HG03442 (cell line): ENCODE measurements around the gene SHB.

Experiments
- ATAC-seq: cut with Tn5 transposase; IDR thresholded peaks from one replicate; pipeline ENCODE4 v1.9.1; 2021; ENCODE audit warnings: mild to moderate bottlenecking, moderate library complexity; ENCODE audit not compliant: unreplicated experiment

Gene SHB

DNA sequence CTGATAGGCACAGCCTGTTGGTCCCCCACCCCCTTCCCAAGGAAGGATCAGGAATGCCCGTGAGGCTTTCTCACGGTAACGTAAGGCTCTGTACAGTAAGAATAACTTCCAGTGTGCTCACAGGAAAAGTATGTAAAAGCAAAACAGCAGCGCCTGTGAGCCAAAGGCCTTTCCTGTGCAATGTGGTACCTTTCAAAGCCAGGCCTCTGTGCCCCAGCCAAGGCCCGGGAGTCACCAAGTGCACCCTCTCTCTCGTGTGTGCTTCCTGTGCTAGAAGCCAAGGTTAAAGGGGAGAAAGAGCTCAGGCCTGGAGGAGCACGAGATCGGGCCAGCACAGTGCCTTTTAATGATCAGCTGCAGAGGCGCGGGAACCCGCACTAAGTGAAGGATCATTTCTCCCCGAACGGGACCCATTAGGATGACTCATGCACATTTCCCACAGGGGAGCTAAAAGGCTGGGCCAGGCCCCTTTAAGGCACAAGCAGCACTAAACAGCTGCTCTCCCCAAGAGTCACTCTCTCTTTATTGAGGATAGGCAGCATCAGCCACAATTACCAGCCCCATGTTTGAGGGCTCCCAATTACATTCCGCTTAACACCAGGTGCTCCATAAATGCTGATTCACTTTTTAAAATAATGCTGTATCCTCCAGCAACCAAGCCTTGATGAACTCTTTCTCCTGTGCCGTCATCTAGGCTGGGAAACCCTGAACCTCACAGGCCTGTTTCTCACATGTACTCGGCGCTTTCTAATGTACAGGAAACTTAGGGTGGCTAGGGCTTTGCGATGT lies 42.8 kb downstream of the SHB start:
- ATAC-seq: no peak

DNA sequence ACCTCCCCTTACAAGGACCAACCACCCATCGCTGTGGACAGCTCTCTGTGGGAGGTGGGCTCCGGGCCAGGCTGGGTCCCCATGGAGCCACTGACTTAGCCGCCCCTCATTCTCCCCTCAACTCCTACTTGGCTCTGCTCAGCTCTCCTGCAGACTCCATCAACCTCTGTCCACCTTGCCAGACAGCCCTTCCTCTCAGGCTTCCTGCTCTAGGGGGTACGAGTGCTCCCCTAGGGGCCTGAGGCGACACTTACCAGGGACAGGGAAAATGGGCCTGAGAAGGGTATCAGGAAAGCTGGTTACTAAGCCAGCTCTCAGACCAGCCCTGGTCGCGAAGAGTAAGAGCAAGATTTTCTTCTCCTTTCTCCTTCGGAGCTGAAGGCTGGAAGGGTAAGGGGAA lies 43.9 kb downstream of the SHB start:
- no peak for ATAC-seq

DNA sequence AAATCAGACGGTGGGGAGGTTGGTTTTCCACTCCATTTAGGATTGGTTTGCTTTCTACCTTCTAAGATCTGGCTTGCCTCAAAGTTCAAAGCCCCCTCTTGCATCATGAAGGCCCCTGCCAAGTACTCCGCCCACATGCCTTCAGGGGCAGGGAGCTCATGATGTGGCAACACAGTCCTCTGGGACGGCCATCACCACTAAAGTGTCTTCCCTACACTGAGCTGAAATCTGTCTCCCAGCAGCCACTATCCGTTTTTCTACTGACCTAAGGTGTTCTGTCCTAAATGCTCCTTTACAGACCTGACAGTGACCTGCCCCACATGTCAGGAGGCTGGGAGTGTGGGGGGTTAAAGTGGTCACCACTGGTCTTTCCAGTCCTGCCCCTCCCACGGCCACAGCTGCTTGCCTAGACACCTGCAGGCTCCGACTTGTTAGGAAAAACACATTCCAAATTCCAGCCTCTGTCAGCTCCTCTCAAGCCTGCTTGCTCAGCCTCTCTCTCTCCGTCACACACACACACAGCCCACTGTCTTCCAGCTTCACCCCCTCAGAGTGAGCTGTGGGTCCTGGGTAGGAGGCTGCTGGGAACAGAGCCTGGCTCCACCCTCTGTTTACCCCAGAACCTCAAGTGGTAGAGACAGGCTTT lies 44.9 kb downstream of the SHB start:
- no peak for ATAC-seq

DNA sequence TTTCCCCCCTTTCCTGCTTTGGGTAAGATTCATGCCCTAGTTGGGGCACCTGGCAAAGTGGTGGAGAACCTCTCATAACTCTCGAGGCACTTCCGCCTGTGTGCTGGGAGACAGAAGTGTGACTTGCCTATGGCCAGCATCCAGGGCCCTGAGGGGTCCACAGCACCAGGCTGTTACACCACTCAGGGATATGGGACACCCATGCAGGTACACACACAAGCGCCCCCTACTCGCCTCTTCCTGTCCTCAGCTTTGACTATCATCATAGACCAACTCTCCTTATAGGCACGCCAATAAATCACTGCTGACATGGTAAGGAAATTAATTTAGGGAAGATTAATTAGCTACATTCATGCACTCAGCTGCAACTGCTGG lies 45.4 kb downstream of the SHB start:
- no peak for ATAC-seq

DNA sequence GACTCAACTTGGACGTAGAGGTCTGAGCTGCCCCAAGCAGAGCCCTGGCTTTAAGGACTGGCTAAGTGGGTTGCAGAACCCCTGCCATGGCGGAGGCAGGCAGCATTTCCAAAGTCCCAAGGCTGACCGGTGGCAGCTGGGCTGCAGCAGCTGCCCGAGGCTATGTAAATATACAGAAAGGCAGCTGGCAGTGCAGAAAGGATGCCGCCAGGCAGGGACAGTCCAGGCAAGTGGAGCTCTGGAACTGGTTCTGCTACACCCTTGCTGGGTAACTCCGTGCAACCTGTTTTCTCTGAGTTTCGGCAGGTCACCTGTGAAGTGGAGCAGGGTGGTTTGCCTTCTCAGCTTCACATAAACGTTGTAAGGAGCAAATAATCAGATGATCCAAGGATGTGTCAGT lies 46.0 kb downstream of the SHB start:
- no peak for ATAC-seq

DNA sequence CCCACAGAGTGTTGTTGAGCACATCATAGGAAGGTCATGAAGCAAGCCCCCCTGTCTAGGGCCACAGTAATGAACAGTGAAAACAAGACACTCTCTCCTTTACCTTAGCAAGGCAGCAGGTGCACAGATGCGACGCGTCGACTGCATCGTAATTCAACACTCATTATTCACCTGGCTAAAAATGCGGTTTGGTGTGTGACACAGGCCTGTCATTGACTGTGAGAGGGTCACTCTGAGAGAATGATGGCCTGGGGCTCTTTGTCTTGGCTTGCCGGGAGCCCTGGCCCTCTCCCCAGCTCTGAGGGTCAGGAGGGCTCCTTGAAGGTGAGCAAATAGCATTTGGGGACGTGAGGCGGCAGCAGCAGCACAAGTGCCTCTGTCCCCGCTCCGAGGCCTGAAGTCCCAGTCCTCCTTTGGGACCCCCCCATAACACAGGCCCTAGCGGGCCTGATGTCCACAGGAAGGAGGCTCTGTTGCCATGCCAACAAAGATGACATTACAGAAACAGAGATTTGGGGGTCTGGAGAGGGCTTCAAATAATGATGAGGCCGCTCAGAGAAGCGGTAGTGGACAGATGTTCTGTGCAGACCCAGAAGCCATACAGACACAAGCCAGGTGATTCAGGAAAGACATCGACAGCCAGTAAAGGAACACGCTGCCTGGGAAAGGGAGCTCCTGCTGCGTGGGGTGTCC lies 46.7 kb downstream of the SHB start:
- no peak for ATAC-seq

DNA sequence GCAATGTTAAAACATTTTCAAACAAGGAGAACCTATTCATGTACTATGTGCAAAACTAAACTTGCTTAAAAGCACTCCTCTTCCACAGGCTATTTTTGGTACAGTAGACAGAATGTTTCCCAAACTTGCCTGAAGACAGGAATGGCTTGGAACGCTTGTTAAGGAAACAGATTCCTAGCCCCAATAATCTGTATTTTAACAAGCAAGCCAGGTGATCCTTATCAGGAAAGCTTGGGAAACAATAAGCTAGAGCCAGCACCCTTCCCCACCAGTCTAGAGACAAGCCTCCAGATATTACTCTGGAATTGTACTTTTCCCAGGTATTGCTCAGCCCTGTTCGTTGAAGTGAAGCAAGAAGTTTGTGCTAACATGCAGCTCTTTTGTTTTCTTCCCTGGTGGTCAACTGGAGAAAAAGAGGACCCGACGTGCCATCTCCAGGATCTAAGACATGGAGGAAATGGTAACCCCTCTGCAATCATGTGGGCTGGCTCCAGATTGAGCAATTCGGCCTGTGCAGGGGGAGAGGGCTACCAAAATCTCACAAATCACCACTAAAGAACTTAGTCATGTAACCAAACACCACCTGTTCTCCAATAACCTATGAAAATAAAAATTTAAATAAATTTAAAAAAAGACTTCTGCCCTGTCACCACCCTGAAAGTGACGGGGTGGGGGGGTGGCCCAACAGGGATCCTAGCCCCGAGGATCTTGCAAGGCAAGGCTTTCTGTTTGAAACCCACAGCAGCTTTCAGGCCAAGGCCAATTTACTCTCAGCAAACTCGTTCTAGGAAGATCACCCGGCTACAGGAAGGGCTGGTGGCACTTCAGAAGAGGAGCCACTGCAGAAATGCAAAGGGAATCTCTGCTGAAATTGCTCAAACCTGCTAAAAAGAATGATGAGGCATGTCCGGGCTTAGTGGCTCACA lies 48.6 kb downstream of the SHB start:
- no peak for ATAC-seq

DNA sequence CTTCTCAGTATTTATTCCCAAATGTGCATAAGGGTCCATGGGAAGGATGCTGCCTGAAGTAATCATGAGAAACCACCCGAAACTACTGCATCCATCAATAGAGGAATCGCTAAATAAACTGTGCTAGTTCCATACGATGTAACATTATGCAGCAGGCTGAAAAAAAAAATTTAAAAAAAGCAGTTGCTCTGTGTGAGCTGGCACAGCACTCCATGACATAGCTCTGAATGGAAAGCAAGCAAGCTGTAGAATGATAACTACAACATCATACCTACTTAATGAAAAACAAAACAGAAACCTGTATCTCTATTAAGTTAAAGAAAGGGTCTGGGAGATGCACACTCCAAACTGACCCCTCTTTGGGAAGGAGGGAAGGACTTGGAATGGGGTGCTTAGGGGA lies 49.3 kb downstream of the SHB start:
- ATAC-seq: no peak

DNA sequence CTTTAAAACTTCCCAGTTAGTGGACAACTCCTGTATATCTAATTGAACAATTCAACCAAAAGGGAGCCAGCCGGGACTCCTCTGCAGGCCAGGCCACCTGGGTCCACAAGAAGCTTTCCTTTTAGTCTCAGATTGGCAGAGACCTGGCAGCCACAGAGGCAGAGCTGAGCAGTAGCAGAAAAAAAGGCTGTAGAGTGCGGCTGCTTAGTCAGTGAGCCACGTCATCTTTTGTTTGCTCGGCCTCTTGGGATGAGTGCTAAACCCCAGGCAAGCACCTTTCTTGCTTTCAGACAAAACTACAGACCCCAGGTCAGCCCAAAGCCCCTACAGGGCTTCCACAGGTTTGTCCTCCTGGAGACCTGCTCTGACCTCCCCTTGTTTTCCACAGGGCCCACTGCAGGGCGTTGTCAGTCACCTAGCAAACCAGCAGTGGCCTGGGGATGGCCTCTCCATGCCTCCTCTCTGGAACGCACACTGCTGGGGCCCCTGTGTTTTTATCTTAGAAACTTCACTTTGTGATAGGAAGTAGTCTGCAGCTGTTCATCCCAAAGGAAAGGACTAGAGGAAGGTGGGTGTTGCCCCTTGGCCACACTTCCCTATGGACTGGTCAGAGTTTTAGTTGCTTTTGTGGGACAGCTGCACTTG lies 49.9 kb downstream of the SHB start:
- ATAC-seq: no peak

DNA sequence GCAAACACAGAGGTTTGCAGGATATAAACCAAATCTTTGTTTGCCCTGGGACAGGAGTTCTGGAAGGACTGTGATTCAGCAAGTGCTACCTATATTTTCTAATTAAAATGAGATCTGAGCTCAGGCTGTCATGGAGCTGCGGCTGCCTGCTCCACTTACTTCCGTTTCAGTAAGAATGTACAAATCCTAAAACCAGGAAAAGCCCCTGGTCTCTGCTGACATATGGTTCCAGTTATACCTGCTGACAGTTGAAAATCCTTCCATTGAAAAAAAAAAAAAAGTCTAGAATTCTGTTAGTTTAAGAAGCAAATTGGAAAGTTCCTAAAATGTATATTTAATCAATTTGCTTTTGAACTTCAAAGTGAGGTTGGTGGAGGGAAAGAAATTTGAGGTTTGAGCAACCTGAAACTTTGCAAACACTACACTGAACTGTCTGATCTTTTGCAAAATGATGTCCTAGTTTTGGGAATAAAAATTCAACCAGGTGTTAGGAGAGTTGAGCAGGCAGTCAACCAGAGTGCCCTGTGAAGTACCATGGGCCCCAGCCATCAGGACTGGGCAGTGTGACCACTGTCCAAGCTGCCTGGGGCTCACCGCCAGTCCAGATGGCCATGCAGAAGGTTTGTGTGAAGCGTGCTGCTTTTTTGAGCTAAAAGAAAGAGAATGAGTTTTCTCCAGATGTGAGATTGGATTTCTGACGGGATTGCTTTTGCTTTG lies 50.6 kb downstream of the SHB start:
- no peak for ATAC-seq

DNA sequence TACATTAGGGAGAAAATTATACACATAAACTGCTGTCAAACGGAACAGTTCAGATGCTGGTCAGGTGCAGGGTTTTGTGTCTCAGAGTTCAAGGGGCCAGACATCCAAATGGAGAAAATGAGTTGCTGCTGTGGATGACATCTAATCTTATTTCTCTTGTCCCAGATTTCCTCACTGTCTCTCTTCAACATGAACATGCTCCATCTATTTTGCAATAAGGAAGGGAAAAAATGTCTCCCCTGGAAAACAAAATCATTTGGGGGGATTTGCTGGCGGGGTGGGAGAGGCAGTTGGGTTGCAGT lies 51.2 kb downstream of the SHB start:
- ATAC-seq: no peak

DNA sequence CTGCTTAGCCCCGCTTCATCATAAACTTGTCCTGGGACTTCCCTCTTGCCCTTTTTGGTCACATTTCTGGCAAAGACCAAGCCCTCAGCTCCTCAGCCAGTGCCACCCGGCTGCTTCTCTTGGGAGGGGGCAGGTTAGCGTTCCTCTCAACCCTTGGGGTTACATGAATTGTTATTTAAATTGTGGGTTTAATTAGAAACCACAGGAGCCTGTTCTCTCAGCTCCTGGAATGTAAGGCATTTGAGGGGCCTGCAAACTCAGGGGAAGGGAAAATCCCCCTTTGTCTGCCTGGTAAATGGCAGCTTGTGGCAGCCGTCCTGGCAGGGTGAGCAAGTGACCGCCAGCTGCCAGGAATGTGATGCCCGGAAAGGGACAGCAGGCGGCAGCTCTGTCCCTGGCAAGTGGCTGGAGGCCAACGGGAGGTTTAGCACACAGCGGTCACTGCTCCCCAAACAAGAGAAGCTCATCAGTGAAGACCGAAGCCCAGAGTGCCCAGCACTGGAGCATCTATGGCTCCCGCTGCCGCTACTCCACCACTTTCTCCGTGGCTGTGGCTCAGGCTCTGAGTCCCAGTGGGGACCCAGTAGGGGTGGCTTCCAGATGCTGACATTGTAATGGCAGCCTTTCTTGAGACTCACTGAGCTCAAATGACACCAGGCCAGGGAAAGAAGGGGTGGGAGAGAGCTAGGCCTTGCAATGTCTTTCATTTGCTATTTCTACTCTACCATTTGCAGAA lies 51.7 kb downstream of the SHB start:
- ATAC-seq: no peak

DNA sequence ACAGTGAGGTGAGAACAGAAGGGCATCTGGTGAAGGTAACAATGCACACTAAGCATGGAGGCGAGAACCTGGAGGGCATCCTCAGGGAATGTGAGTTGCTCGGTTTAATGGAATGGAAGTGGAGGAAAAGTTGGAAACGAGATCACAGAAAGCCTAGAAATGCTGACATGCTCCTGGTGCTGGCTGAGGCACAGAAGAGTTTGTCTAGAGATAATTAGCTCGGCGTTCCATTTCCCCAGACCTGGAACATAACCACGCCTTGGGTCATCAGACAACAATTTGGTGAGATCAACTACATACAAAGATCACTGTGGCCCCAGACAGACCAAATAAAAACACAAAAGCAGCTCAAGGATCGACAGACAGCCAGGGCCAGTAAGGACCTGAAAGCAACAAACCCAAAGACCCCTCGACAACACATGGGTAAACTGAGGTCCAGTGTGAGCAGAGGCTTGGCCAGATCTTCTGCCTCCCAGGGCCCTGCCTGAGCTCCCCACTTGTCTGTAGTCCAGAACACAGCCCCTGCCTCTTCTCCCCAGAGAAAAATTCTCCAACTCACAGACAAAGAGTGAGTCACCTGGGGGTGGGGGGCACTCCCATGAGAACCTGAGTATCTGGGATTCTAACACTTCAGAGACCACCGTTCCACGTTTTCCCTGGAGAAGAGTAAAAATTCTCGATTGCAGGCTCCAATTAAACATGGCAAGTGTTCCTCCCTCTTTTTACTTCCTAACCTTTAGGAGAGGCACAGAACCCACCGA lies 52.5 kb downstream of the SHB start:
- no peak for ATAC-seq

DNA sequence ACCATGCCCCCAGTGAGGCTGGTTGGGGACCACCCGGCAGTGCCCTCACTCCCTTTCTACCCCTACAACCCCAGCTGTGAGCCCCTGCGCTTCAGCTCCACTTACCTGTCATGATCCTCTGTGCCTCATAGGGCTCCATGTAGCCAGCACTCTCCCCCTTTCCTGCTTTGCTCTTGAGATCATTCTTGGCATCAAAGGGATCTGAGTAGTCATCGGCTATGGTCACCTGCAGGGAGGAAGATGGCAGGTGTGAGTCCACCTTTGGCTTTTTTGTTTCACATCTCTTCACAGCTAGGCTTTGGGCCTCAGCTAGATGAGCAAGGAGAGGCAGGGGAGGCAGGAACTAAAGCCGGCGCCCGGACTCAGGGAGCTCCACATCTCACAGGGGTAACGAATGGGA lies 53.1 kb downstream of the SHB start:
- ATAC-seq: no peak

DNA sequence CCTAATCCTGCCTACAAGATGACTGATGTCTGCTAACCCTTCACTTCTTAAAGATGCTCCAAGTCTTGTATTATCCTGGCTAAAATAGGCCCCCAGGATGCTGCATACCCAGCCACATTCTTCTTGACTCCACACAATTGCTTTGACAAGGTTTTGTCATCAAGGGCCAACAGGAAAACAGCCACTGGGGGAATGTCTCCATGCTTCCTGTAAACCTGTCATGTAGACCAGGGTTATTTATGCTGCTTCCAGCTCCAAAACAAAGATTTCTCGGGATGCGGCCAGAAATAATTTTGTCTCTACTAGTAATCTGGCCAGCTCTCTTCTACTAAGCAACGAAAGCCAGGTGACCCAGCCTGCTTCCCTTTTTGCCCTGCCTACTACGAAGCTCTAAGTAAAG lies 53.8 kb downstream of the SHB start:
- ATAC-seq: no peak

DNA sequence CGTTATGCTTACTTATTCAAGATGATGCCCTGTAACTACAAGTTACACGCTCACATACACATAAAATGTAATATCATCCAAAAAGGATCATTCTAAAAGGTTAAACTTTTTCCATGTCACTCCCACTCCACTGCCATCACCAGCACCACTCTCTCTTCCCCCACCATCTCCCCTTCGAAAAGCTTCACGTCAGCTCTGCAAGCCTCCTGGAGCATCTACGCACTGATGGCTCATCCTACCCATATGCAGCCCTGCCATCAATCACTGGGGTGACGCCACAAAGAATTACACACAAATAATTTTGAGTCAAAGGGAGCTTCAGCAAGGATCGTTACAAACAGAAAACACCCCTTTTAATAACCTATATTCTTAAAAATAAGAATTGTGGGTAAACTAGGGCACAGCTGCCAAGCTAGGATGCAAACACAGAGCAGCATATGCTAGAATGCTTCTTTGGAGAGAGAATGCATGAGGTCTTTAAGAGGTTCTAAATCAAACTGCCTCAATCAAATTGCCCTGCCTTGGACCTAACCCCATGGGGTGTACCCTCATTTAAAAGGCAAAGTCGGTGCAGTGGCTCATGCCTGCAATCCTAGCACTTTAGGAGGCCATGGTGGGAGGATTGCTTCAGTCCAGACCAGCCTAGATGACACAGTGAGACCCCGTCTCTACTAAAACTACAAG lies 56.1 kb downstream of the SHB start:
- ATAC-seq: no peak

DNA sequence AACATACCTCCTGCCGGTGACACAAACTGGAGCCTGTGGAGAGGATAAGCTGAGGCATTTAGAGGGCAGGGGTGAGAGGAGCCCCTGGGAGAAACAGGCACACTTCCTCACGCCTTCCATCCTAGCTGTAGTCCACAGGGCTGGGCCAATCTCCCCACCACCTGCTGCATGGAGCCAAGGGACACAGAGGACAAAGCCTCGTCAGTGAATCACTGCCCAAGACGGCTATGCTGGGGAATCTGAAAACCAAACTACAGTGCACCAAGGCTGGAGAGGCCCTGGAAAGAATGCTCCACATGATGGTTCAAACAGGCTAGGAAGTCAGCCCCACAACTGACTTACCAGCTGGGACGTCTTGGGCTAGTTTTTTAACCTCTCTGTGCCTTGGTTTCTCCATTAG lies 57.0 kb downstream of the SHB start:
- no peak for ATAC-seq
